Kidney capillary endothelial cell (primary cell): ENCODE results near the gene VWA1.
"Not testable (repeated sequence)": the region's sequence is repeated elsewhere in the genome, so short reads cannot be mapped to it uniquely, and the experiment has no call there.

Source experiments
- DNase-seq: peaks from one replicate; pipeline ENCODE4 v3.0.0-alpha.2; 2018; ENCODE audit warnings: low spot score

The VWA1 gene

DNA sequence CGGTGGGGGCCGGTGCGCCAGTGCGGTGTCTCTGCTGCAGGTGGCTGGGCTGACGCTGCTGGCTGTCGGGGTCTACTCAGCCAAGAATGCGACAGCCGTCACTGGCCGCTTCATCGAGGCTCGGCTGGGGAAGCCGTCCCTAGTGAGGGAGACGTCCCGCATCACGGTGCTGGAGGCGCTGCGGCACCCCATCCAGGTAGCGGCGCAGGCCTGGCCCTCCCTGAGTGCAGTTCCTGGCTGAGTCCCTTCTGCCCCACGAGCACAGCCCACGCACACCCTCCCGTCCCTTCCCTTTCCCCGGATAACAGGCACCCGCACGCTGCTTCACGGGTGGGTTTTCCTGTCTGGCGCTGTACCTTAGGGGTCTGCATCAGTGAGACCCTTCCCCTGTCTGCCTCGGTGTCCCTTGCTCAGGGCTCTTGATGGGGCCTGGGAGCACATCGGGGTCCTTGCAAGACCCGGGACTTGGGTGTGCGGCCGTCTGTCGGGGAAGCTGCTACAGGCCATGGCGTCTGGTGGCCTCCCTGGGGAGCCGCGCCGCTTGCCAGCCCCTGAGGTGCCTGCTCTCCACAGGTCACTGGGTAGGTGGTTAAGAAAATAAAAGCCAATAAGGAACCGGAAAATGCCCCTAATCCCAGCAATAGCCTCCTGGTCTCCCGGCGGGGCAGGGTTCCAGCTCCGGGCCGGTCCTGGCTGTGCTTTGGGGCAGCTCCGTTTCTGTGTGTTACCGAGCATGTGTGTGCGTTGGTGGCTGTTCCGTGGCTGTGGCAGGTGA is 49.7 kb downstream of the VWA1 start:
- not testable (repeated sequence) for DNase-seq

- not testable (repeated sequence) for DNase-seq
Observed at GRCh38 chr1:1485755-1486317, 50.3 kb downstream of the VWA1 start.

GRCh38 chr1:1487701-1488100 is 52.2 kb downstream of the VWA1 start:
- no peak for DNase-seq

DNA sequence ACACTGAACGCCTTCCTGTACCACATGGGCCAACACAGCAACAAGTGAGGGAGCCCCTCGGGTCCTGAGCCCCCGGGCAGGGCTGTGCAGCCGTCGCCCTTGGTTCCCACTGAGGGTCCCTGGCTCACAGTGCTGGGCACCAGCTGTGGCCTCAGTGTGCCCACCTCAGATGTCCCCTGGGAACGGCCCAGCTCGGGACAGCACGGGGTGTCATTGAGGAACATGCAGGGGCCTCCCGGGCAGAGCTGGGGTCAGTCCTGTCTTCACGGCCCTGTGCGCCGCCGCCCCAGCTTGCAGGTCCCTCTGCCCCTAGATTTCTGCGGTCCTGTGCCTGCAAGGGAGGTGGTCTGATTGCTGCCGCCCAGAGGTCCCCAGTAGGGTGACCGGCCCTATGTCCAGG is 53.7 kb downstream of the VWA1 start:
- no peak for DNase-seq

- DNase-seq, result no peak
Observed at GRCh38 chr1:1489861-1490260, 54.4 kb downstream of the VWA1 start.

- no peak for DNase-seq
Observed at GRCh38 chr1:1490633-1491230, 55.2 kb downstream of the VWA1 start.

GRCh38 chr1:1491601-1492000 is 56.1 kb downstream of the VWA1 start:
- no peak for DNase-seq
